ENCODE results near the gene MAVS. TPM values are rescaled to one million over a fixed set of nuclear protein-coding genes. Genes with fewer than 3 reads are reported as not detected.
A peak's percentile ranks its signal among the peaks of the same experiment; 100 is the strongest.
"Not testable (repeated sequence)": the region's sequence is repeated elsewhere in the genome, so short reads cannot be mapped to it uniquely, and the experiment has no call there.

MAVS gene
- polyA plus RNA-seq, 10 donors: 19.3 to 24.2 (median 22.7) TPM

DNA sequence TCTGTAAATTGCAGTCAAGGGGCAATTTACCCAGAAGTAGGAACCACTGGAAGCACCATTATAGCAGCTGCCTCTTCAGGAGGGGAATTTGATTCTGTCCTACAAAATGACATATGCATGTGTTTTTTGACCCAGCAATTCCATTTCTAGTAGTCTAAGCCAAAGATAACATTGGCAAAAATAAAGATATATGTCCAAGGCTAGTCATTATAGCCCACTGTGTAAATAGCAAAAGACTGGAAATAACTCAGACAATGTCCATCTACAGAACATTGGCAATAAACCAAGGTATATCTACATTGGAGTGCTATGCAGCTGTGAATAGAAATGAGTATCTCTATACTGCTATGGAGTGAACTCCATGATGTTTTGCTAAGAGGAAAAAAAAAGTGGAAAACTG, 30.0 kb downstream of the MAVS start:
- no peak for DNase-seq

- DNase-seq: not testable (repeated sequence)
Measured at GRCh38 chr20:3878921-3879274, 32.3 kb downstream of the MAVS start.

DNA sequence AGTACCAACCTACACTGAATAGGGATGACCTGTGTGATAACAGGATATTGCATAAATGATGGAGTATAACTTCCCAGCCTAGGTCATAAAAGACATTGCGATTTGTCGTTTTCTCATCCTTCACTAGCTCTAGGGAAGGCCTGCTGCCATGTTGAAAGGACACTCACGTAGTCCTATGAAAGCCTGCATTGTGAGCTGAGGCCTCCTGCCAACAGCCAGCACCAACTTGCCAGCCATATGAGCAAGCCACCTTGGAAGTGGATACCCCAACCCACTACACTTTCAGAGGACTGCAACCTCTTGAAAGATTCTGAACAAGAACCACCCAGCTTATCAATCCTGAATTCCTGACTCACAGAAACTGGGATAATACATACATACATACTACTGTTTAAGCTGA, 39.1 kb downstream of the MAVS start:
- DNase-seq: no peak

DNA sequence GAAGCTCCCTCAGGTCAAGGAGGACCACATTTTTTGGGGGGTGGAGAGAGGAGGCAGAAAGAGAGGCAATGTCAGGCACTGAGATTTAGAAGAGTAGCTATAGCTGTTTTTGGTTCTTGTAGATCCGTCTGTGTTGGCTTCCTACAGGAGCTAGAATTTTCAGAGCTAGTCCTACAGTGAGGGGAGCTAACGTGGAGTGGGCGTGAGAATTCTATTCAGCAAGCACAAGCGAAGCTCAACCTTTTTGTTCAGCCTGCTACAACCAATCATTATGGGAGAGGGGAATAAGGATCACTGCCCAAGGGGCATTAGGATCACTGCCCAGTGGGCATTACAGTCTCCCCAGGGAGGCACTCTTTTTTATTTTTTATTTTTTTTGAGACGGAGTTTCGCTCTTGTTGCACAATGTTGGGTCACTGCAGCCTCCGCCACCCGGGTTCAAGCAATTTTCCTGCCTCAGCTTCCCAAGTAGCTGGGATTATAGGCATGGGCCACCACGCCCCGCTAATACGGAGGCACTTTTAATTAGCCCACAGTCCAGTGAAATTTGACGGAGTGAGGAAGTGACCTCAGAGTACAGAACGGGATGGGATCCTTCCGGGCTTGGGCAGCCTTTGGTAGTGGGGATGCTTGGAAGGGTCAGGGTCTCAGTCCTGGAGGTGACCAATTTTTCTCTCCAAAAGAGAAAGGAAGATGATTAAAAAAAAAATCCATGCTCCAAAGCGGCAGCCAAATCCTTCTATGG, 41.4 kb downstream of the MAVS start:
- no peak for DNase-seq

GRCh38 chr20:3888622-3889488, 42.2 kb downstream of the MAVS start, which contains the start of gene PANK2:
PANK2 (plus strand) TSS chr20:3889387.
- DNase-seq: peak; percentile 100

- DNase-seq: peak; percentile 11 to 76 (median 42)
Measured at GRCh38 chr20:3889489-3890397, 43.1 kb downstream of the MAVS start.

GRCh38 chr20:3890398-3890751, 43.7 kb downstream of the MAVS start:
- DNase-seq: peak; percentile 22 to 64 (median 25)

DNA sequence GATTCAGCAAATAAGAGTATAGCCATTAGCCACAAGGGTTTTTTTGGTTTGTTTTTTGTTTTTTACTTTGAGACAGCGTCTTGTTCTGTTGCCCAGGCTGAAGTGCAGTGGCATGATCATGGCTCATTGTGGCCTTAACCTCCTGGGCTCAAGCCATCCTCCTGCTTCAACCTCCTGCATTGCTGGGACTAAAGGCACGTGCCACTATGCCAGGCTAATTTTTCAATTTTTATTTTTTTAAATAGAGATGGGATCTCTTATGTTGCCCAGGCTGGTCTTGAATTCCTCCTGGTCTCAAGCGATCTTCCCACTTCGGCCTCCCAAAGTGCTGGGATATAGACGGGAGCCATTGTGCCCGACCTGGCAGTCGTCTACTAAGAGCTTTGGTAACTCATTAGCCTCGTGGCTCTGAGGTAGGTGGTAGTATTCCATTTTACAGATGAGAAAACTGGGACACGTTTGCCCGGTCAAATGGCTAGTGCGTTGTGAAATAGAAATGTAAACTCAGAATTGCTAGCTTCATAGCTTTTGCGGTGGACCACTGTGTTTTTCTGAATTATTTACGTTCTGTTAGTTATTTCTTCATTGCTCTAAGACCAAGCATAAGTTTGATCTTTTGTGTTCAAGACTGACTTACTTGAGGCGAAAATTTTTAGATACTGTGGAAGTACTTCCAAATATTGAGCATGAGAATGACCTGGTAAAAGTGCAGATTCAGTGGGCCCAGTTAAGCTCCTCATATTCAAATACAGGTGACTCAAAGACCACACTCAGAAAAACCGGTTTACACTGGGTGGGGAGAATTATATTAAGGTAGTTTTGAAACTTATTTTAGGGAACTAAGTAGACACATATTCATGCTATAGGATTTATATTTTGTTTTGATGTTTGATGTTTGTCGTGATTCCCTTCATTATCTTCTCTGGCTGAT, 44.6 kb downstream of the MAVS start:
- DNase-seq: no peak

DNA sequence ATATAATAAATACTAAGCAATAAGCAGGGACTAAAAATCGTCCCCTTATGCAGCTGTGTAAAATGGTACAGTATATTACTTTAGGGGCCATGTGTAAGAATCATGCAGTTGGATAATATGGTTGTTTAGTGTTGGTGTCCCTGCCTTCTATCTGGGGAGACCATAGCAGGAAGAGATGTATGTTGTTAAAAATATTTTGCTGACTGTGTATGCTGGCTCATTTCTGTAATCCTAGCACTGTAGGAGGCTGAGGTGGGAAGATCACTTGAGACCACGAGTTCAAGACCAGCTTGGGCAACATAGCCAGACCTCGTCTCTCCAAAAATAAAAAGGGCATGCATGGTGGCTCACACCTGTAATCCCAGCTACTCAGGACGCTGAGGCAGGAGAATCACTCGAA, 48.2 kb downstream of the MAVS start:
- no peak for DNase-seq

DNA sequence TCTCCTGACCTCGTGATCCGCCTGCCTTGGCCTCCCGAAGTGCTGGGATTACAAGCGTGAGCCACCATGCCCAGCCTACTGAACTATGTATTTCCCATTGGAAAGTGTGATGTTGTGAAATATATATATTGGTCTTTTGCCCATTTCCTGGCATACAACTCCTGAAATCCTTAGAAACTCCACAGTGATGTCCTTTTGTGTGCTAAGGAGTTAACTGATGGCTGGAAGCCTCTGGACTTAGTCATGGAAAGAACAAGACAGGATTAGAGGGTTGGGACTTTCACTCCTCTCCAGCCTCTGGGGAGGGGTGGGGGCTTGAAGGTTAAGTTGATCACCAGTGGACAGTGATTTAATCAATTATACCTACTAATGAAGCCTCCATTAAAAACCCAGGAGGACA, 49.7 kb downstream of the MAVS start:
- DNase-seq: no peak

DNA sequence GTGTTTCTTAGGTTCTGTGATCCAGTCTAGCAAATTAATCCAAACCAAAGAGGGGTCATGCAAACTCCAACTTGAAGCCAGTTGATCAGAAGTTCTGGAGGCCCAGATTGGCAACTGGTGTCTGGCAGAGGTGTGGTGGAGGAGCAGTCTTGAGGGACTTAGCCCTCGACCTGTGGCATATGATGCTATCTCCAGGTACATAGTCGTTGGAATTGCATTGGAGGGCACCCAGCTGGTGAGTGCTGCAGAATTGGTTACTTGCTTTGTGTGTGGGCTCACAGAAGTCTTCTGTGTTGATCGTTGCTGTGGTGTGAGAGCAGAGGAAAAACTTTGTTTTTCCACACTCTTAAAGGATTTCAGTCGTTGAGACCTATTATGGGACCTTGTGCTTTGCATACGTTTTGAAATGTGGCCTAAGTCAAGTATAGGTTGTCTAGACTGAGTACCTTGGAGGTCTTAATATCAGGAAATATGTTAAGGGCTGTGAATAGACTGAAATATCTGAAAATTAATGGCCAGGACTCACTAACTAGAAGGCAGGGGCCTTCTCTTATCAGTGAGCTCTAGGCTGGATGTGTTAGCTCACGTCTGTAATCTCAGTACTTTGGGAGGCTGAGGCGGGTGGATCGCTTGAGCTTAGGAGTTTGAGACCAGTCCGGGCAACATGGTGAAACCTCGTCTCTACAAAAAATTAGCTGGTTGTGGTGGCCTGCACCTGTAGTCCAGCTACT, 50.4 kb downstream of the MAVS start:
- DNase-seq: no peak

DNA sequence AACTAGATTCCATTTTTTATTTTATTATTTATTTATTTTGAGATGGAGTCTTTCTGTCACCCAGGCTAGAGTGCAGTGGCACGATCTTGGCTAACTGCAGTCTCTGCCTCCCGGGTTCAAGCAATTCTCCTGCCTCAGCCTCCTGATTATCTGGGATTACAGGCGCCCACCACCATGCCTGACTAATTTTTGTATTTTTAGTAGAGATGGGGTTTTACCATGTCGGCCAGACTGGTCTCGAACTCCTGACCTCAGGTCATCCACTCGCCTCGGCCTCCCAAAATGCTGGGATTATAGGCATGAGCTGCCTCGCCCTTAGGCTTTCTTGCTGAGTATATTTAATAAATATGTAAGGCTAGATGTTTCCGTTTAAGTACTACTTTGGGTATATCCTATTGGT, 51.5 kb downstream of the MAVS start:
- DNase-seq: not testable (repeated sequence)

DNA sequence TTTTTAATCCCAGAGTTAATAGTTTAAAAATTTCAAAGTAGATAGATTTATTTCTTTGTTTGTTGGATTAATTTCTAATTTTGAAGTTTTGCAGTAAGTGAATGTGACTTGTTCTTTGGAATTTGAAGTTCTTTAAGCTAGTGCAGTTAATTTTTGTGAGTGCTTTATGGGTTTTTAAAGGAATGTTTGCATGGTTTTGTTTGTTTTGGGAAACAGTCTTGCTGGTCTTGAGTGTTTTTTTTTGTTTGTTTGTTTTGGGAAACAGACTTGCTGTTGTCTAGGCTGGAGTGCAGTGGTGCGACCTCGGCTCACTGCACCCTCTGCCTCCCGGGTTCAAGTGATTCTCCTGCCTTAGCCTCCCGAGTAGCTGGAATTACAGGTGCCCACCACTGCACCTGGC, 52.0 kb downstream of the MAVS start:
- no peak for DNase-seq

DNA sequence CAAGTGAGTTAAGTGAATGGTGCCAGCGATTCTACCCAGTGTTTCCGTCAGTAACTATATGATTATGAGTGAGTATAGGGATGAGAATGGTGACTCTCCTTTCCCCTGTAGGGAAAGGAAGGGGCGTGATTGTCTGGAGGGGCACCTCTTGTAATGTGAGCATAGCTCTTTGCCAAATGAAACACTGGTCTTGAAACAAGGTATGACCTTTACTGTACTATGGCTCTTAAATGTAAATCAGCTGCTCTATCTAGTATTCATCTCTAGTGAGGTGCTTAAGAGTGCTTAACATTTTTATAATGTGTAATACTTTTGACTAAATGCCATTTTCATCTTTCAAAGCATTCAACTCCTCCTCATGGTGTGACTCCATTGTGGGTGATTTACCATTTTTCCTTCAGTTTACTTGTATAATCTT, 53.6 kb downstream of the MAVS start:
- no peak for DNase-seq

DNA sequence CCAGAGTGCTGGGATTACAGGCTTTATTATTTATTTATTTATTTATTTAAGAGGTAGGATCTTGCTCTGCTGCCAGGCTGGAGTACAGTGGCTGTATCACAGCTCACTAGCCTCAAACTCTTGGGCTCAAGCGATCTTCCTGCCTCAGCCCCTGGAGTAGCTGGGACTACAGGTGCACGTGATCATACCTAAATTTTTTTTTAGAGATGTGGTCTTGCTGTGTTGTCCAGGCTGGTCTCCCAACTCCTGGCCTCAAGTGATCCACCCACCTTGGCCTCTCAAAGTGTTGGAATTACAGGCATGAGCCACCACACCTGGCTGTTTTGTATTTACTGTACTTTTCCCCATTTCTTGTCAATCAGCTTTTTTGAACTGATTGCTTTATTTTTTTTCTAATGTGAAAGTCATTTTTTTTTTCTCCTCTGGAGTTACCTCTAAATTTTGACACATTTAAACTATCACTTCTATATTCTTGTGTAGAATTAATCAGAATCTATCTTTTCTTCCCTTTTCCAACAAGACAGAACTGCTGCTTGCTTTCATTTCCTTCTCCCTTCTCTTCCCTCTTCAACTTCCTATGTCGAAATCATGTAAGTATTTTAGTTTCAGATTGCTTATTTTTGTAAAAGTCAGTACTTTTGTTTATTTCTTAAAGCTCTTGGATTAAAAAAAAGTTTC, 54.5 kb downstream of the MAVS start:
- DNase-seq: no peak

- DNase-seq: peak; percentile 19 to 70 (median 28)
Measured at GRCh38 chr20:3901706-3902440, 55.2 kb downstream of the MAVS start.

DNA sequence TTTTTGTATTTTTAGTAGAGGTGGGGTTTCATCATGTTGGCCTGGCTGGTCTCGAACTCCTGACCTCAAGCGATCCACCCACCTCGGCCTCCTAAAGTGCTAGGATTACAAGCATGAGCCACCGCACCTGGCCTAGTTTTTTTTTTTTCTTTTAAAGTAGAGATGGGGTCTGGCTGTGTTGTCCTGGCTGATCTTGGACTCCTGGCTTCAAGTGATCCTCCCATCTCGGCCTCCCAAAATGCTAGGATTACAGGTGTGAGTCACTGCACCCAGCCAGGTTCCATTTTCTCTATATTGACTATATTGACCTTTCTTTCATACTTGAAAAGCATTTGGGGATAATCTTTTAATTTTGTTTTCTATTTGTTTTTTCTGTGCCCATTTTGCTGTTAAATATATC, 55.8 kb downstream of the MAVS start:
- no peak for DNase-seq

GRCh38 chr20:3904224-3904623, 57.6 kb downstream of the MAVS start:
- DNase-seq: no peak

DNA sequence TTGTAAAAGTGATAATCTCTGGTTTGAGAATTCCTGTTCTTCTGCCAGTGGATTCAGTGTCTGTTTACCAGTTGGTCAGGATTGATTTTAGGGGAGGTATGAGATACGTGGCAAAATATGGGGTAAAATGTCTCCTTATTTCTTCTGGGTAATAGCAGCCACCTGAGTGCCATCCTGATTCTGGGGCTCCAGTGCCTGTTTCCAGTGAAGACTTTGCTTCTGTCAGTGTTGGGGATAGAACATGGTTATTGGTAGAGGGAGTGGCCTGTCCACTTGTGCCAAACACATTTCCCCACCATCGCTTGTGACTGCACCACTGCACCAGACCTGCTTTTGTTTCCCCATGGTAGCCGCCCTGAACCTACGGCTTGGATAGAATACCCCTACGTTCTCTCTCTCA, 58.2 kb downstream of the MAVS start:
- no peak for DNase-seq

Measured in muscle of back (tissue), 11 donors.